HFF-Myc (cell line): ENCODE results near the gene CDC42BPG.

ENCODE experiments used
- DNase-seq: peaks from one replicate; pipeline ENCODE4 v3.0.0-alpha.2; 2011; ENCODE audit warnings: low read depth; ENCODE audit errors: extremely low read depth
- H3K4me3 ChIP-seq: replicated peaks from 2 replicates; pipeline ENCODE4 v1.5.1; 2011; ENCODE audit warnings: low read depth, mild to moderate bottlenecking, control low read depth, low read length
- CTCF ChIP-seq: IDR thresholded peaks from 2 replicates; pipeline ENCODE4 v1.5.1; 2012; ENCODE audit warnings: mild to moderate bottlenecking, low read depth, low read length, control low read depth; ENCODE audit errors: missing control alignments

The CDC42BPG gene

GRCh38 chr11:64875369-64876228 is 31.1 kb upstream of the CDC42BPG start:
- peak overlapping the region; percentile 85 for H3K4me3 ChIP-seq
- DNase-seq, result no peak

GRCh38 chr11:64874308-64875240 is 30.1 kb upstream of the CDC42BPG start:
- no peak overlapping the region for H3K4me3 ChIP-seq
- DNase-seq, result no peak
- no peak for TF ChIP-seq CTCF

More at GRCh38 chr11:64875369-64876228, 31.1 kb upstream of the CDC42BPG start:
- no peak for TF ChIP-seq CTCF

GRCh38 chr11:64872790-64873488 is 28.5 kb upstream of the CDC42BPG start:
- no peak for TF ChIP-seq CTCF
- no peak overlapping the region for H3K4me3 ChIP-seq
- no peak for DNase-seq

GRCh38 chr11:64871492-64871891 is 27.0 kb upstream of the CDC42BPG start:
- TF ChIP-seq CTCF, result no peak
- no peak overlapping the region for H3K4me3 ChIP-seq
- DNase-seq, result no peak

- TF ChIP-seq CTCF, result no peak
- no peak overlapping the region for H3K4me3 ChIP-seq
- no peak for DNase-seq
Observed at GRCh38 chr11:64870893-64871466, 26.5 kb upstream of the CDC42BPG start.

- no peak for DNase-seq
- TF ChIP-seq CTCF, result no peak
- no peak overlapping the region for H3K4me3 ChIP-seq
Observed at GRCh38 chr11:64870176-64870892, 25.9 kb upstream of the CDC42BPG start.
